Upper lobe of right lung (tissue), 1 donor: Measurements from ENCODE around the gene NHEJ1. TPM values are rescaled to one million over a fixed set of nuclear protein-coding genes. Genes with fewer than 3 reads are reported as not detected.

ENCODE experiments used
- ATAC-seq: fragments of 200-7000 bp; cut with Tn5 transposase; one replicate; pipeline ENCODE4 v1.9.1; 2020; ENCODE audit warnings: mild to moderate bottlenecking, moderate library complexity
- DNase-seq: peaks from one replicate; pipeline ENCODE4 v3.0.0-alpha.2; 2020
- H3K27ac ChIP-seq: fragments of 200-600 bp; one replicate; pipeline ENCODE4 v1.8.0; 2022
- H3K27me3 ChIP-seq: fragments of 200-600 bp; one replicate; pipeline ENCODE4 v1.8.0; 2022; ENCODE audit warnings: mild to moderate bottlenecking
- H3K36me3 ChIP-seq: fragments of 200-600 bp; one replicate; pipeline ENCODE4 v1.8.0; 2022
- H3K4me1 ChIP-seq: fragments of 200-600 bp; one replicate; pipeline ENCODE4 v1.8.0; 2022
- H3K4me3 ChIP-seq: fragments of 200-600 bp; one replicate; pipeline ENCODE4 v1.8.0; 2022; ENCODE audit warnings: mild to moderate bottlenecking
- H3K9me3 ChIP-seq: fragments of 200-600 bp; one replicate; pipeline ENCODE4 v1.8.0; 2022
- intact Hi-C: fragments of 100-400 bp; cut with DNase I; formaldehyde crosslinking; loops from one replicate; pipeline ENCODE4 v1.11.0; 2022
- total RNA-seq: library from RNA; stranded (reverse); fragmentation: NEBNext Ultra II Directional; extraction: Animal tissue kit (Norgen Biotek cat#: 25700); gene quantifications from one replicate; pipeline ENCODE4 v1.2.1, GENCODE V29; 2021
- TF ChIP-seq, protein P1 (sequence below): fragments of 200-600 bp; IDR thresholded peaks from one replicate; pipeline ENCODE4 v1.8.0; 2022; ENCODE audit warnings: antibody characterized with exemption
- donor health status: DM: no; HTN: yes; CAD: no; lungs with severe emphysema.

Gene NHEJ1
- total RNA-seq, 1 donor from 2014 or later, result 14.3 TPM

- DNase-seq (no peak), ATAC-seq (no peak)
- Histone ChIP-seq H3K4me1 (peaks cover 38% of the 10 kb centered on the region), H3K27me3 (no peaks in the 10 kb centered on the region), H3K9me3 (no peaks in the 10 kb centered on the region), H3K36me3 (peaks cover 52% of the 10 kb centered on the region), H3K27ac (peak overlapping the region; percentile 98), H3K4me3 (peak overlapping the region; percentile 73)
- TF ChIP-seq, protein P1, sequence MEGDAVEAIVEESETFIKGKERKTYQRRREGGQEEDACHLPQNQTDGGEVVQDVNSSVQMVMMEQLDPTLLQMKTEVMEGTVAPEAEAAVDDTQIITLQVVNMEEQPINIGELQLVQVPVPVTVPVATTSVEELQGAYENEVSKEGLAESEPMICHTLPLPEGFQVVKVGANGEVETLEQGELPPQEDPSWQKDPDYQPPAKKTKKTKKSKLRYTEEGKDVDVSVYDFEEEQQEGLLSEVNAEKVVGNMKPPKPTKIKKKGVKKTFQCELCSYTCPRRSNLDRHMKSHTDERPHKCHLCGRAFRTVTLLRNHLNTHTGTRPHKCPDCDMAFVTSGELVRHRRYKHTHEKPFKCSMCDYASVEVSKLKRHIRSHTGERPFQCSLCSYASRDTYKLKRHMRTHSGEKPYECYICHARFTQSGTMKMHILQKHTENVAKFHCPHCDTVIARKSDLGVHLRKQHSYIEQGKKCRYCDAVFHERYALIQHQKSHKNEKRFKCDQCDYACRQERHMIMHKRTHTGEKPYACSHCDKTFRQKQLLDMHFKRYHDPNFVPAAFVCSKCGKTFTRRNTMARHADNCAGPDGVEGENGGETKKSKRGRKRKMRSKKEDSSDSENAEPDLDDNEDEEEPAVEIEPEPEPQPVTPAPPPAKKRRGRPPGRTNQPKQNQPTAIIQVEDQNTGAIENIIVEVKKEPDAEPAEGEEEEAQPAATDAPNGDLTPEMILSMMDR, result no peak
- intact Hi-C loops, result loop anchor here (10.0 kb wide), 1 partner anchor 49 kb away; the partner anchor contains the start of genes ANKZF1 and ATG9A
These were observed 14.9 kb upstream of the NHEJ1 start for GRCh38 chr2:219175486-219175885.

DNA sequence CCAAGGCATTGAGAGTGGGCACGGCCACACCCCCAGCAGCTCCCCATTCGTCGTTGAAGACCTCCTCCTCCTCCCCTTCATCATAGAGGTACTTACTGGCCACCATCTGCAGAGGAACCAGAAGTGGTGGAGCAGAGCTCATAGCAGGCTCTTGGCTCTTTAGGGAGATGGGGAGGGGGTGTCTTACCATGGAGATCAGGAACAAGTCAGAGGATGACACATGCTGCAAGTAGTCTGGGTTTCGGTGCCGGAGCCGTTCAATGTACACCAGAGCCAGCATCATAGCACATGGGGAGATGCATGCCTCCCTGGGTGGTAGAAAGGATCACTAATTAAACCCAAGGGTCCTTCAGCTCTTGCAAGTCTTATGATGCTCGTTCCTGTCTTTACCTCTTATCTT is 14.2 kb upstream of the NHEJ1 start:
- Histone ChIP-seq H3K4me3 (no peak overlapping the region), H3K27me3 (no peaks in the 10 kb centered on the region), H3K27ac (no peak overlapping the region), H3K9me3 (no peaks in the 10 kb centered on the region), H3K4me1 (peaks cover 37% of the 10 kb centered on the region), H3K36me3 (peaks cover 45% of the 10 kb centered on the region)
- TF ChIP-seq, protein P1, result no peak
- DNase-seq, result no peak
- intact Hi-C loops, result loop anchor here (10.0 kb wide), 1 partner anchor 50 kb away; the partner anchor contains the start of genes ANKZF1 and ATG9A
- ATAC-seq, result no peak

DNA sequence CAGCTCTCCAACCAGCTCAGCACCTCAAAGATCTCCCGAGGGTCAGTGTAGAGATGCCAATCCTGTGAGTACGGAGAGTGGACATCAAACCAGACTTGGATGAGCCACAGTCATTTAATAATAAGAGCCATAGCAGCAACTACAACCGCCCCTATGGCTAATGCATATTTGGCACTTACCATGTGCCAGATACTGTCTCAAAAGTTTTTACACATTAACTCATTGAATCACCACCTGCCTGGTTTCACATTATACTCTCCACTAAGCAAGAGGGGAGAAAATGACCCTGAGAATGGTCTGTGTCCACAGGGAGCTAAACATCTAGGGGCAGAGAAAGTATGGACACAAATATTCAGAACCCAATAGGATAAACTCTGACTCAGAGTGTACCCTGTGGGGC is 13.5 kb upstream of the NHEJ1 start:
- DNase-seq (no peak), ATAC-seq (no peak)
- intact Hi-C loops, result loop anchor here (10.0 kb wide), 1 partner anchor 51 kb away; the partner anchor contains the start of genes ANKZF1 and ATG9A
- Histone ChIP-seq H3K4me3 (no peak overlapping the region), H3K27me3 (no peaks in the 10 kb centered on the region), H3K4me1 (peaks cover 31% of the 10 kb centered on the region), H3K9me3 (no peaks in the 10 kb centered on the region), H3K36me3 (peaks cover 39% of the 10 kb centered on the region), H3K27ac (no peak overlapping the region)
- TF ChIP-seq, protein P1, result no peak

GRCh38 chr2:219173176-219173575 is 12.6 kb upstream of the NHEJ1 start:
- Histone ChIP-seq H3K36me3 (peaks cover 38% of the 10 kb centered on the region), H3K9me3 (no peaks in the 10 kb centered on the region), H3K4me3 (no peak overlapping the region), H3K27ac (no peak overlapping the region), H3K4me1 (peaks cover 25% of the 10 kb centered on the region), H3K27me3 (no peaks in the 10 kb centered on the region)
- intact Hi-C loops, result loop anchor here (10.0 kb wide), 1 partner anchor 52 kb away; the partner anchor contains the start of genes ANKZF1 and ATG9A
- DNase-seq (no peak), ATAC-seq (no peak)
- TF ChIP-seq, protein P1, result no peak

DNA sequence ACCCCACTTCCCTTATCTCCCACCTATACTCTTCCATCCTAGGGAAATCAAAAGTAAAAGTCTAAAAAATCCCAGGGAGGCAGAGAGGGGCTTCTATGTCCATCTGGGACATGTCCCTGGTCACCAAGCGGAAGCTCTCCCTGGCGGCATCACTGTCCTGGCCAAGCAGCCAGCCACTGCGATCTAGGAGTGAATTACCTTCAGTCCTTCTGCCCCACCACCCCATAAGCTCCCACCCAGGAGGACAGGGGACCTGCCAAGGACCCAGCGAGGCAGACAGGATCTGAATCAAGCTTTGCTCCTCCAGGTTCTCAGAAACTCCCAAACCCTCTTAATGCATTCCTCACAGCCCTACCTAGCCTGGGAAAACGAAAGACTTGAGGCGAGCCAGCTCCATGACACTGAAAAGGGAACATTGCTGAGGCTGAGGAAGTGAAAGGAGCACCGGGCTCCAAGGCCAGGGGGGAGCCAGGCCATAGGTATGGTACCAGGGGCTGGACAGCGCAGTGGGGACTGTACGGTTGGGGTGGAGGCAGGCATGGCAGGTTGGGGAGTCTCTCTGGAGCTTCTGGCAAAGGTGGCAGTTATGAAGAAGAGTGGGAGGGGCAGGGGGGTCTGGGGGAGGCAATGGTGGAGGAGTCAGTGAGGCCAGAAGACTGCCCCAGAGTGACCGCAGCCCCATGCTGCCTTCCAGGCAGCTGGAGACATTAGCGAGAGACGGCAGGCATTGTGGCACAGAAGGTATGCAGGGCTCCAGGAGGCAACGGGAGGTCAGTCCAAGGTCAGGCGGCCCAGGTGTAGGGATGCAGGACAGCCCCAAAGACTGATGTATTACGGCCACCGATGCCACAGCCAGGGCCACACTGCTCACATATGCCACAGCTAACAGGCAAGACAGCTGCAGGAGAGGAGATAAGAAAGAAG is 11.9 kb upstream of the NHEJ1 start:
- Histone ChIP-seq H3K9me3 (no peaks in the 10 kb centered on the region), H3K27me3 (no peaks in the 10 kb centered on the region), H3K36me3 (peaks cover 38% of the 10 kb centered on the region), H3K4me1 (peaks cover 25% of the 10 kb centered on the region), H3K27ac (no peak overlapping the region), H3K4me3 (no peak overlapping the region)
- intact Hi-C loops, result loop anchor here (10.0 kb wide), 1 partner anchor 52 kb away; the partner anchor contains the start of genes ANKZF1 and ATG9A
- ATAC-seq (no peak), DNase-seq (no peak)
- TF ChIP-seq, protein P1, result no peak
